ENCODE results near the gene SLC16A3.

- TF ChIP-seq GATA2 (IDR thresholded peaks at IDR 0.05; ENCODE audit: low read depth, low read length) (no peak), GATA3 (IDR thresholded peaks at IDR 0.05; ENCODE audit: low read depth, low read length) (no peak)
These were observed 13.8 kb downstream of the SLC16A3 start for GRCh38 chr17:82242698-82242976.

All from SH-SY5Y (cell line).